Breast epithelium (tissue), 3 donors: Measurements from ENCODE around the gene VAPA.

ENCODE experiments used
- POLR2AphosphoS5 ChIP-seq, 3 donors: sonication (generic); formaldehyde crosslinking; IDR thresholded peaks; one replicate each; pipeline ENCODE4 v1.6.1; 2017; ENCODE audit warnings: antibody characterized with exemption in 3 of 3
- TF ChIP-seq, protein P1 (sequence below), 3 donors: fragments of 450-650 bp; IDR thresholded peaks; one replicate each; pipeline ENCODE4 v1.5.1; 2016 to 2017; ENCODE audit warnings: antibody characterized with exemption in 3 of 3, mild to moderate bottlenecking in 3 of 3, moderate library complexity in 3 of 3

DNA sequence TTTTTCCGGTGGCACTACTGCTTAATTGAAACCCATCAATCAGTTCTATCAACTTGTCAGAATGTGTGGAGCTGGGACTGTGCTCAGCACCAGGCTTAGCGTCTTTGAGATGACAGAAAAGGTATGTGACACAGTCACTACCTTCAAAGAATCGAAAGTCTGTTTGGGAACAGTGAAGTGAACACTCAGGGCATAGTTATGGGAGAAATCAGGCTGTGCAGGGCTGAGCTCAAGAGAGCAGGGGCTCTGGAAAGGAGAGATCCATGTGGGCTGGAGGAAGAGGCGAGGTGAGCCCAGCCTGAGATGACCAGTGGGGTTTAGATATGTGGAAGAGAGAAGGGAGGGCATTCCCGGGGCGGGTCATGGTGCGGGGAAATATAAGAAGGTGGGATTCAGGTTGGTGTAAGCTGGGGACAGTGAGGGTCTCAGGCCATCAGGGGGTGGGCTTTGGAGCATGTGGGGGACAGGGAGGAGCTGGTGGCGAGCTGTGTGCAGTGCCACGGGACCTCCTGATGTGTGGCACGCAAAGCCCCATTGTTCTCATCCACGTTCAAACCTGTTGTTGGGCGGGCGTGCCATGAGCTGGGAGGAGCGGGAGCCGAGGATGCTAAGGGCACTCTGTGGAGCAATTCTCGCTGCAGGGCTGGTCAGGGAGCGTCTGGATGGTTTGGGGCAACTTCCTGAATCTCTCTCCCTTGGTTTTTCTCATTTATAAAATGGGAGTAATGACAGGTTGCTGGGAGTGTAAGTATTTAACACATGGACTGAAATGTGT lies 72.5 kb downstream of the VAPA start:
- TF ChIP-seq, protein P1, sequence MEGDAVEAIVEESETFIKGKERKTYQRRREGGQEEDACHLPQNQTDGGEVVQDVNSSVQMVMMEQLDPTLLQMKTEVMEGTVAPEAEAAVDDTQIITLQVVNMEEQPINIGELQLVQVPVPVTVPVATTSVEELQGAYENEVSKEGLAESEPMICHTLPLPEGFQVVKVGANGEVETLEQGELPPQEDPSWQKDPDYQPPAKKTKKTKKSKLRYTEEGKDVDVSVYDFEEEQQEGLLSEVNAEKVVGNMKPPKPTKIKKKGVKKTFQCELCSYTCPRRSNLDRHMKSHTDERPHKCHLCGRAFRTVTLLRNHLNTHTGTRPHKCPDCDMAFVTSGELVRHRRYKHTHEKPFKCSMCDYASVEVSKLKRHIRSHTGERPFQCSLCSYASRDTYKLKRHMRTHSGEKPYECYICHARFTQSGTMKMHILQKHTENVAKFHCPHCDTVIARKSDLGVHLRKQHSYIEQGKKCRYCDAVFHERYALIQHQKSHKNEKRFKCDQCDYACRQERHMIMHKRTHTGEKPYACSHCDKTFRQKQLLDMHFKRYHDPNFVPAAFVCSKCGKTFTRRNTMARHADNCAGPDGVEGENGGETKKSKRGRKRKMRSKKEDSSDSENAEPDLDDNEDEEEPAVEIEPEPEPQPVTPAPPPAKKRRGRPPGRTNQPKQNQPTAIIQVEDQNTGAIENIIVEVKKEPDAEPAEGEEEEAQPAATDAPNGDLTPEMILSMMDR (IDR thresholded peaks at IDR 0.05): no peak
- no peak for TF ChIP-seq POLR2AphosphoS5 (IDR thresholded peaks at IDR 0.05)
